ENCODE data around the gene CRYBA2. TPM values are rescaled to one million over a fixed set of nuclear protein-coding genes. Genes with fewer than 3 reads are reported as not detected.

Gene CRYBA2
- total RNA-seq, 1 experiment from 2014 or later = not detected

DNA sequence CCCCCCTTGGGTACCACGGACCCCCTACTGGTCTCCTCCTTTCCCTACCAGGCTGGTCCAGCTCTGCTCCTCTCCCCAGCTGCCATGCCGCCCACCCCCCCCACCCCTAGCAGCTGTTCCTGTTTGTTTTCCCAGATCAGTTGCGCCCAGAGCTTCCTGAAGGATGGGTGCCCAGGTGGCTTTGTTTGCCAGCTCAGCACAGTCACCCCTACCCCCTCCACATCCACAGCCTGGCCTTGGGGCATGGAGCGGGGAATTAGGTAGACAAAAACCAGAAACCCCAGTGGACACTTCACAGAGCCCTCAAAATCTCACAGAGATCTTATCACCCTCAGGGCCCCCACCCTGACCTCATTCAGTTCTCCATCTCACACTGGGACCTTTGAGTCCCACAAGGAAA is 3.7 kb upstream of the CRYBA2 start:
- Histone ChIP-seq H3K4me1 (replicated peaks; ENCODE audit: insufficient read depth) (peaks cover 9% of the 10 kb centered on the region; the same call in 1 of the 2 replicates), H2AFZ (no peak overlapping the region), H4K20me1 (ENCODE audit: insufficient read depth) (no peaks in the 10 kb centered on the region), H3F3A (ENCODE audit: insufficient read depth, low read depth) (0 out of 2 replicates have a peak, but pooled peaks cover 3% of the 10 kb centered on the region), H3K9me3 (ENCODE audit: insufficient read depth, low read depth) (no peaks in the 10 kb centered on the region), H3K36me3 (ENCODE audit: low read depth) (no peaks in the 10 kb centered on the region), H3K4me2 (no peak overlapping the region), H3K9me2 (ENCODE audit: insufficient read depth) (no peaks in the 10 kb centered on the region), H3K4me3 (no peak overlapping the region), H3K27me3 (ENCODE audit: insufficient read depth, low read depth) (peaks cover 29% of the 10 kb centered on the region; the same call in 1 of the 2 replicates), H3K79me2 (ENCODE audit: low read depth) (no peaks in the 10 kb centered on the region), H3K27ac (no peak overlapping the region)
- DNase-seq = no peak
- TF ChIP-seq EZH2 (IDR thresholded peaks at IDR 0.05; ENCODE audit: low read depth) = no peak
- TF ChIP-seq, protein P1, sequence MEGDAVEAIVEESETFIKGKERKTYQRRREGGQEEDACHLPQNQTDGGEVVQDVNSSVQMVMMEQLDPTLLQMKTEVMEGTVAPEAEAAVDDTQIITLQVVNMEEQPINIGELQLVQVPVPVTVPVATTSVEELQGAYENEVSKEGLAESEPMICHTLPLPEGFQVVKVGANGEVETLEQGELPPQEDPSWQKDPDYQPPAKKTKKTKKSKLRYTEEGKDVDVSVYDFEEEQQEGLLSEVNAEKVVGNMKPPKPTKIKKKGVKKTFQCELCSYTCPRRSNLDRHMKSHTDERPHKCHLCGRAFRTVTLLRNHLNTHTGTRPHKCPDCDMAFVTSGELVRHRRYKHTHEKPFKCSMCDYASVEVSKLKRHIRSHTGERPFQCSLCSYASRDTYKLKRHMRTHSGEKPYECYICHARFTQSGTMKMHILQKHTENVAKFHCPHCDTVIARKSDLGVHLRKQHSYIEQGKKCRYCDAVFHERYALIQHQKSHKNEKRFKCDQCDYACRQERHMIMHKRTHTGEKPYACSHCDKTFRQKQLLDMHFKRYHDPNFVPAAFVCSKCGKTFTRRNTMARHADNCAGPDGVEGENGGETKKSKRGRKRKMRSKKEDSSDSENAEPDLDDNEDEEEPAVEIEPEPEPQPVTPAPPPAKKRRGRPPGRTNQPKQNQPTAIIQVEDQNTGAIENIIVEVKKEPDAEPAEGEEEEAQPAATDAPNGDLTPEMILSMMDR (conservative IDR thresholded peaks at IDR 0.05) = no peak
- intact Hi-C loops (cut with micrococcal nuclease; ENCODE audit: unreplicated experiment) = loop anchor here (5.0 kb wide), 1 partner anchor 60 kb away; no protein-coding TSS in a partner anchor
- BruUV-seq (replicated peaks) = no TSS peak
- ChIA-PET CTCF (no interaction called here), POLR2A (ENCODE audit: unreplicated experiment) (no interaction called here)

DNA sequence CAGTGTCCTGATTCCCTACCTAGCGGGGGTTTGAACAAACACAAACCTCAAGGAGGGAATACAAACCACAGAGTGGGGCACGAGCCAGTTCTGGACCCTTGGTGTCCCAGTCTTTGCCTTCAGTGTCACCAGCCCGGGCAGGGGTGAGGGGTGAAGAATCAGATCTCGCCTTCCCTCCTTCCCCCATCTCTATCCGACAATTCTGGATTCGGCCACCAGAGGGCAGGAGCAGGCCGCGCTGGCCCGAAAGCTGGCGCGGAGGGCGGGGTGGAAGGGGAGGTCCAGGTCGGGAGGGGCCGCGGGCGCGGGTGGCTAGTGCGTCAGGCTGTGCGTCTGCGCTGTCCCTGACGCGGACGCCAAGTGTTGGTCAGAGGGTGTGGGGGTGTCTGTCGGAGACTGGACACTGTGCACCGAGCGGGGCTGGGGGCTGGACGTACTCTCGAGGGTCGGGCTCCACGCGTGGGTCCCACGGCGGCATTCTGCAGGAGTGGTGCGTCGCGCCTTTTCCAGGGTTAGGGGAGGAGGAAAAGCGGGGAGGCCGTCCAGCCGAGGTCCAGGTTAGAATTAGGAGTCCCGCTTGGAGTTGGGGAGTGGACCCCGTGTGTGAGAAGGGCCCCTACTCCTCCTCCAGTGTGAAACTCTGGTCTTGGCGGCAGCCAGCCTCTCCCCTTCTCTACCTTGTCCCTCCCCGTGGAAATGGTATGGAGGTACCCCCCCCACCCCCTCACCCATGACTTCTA is 2.9 kb upstream of the CRYBA2 start:
- ChIA-PET CTCF (interaction anchor here (0.6 to 1.2 kb wide), 2 partner anchors 159 to 196 kb away, joined by 4 to 7 read pairs; no protein-coding TSS in a partner anchor), POLR2A (ENCODE audit: unreplicated experiment) (interaction anchor here (0.7 kb wide), 1 partner anchor 368 kb away, joined by 7 read pairs; no protein-coding TSS in a partner anchor)
- no peaks in the 10 kb centered on the region for H3K79me2 ChIP-seq (ENCODE audit: low read depth)
- intact Hi-C loops (cut with micrococcal nuclease; ENCODE audit: unreplicated experiment) = loop anchor here (5.0 kb wide), 1 partner anchor 61 kb away; no protein-coding TSS in a partner anchor
- peaks cover 9% of the 10 kb centered on the region; the same call in 1 of the 2 replicates for H3K4me1 ChIP-seq (replicated peaks; ENCODE audit: insufficient read depth)
- H4K20me1 ChIP-seq (ENCODE audit: insufficient read depth) = no peaks in the 10 kb centered on the region
- 0 out of 2 replicates have a peak, but pooled peaks cover 3% of the 10 kb centered on the region for H3F3A ChIP-seq (ENCODE audit: insufficient read depth, low read depth)
- peak overlapping the region; percentile 66; the same call in 1 of the 2 replicates for H2AFZ ChIP-seq
- peak in 1 of 2 experiments; percentile 87 for DNase-seq
- H3K9me2 ChIP-seq (ENCODE audit: insufficient read depth) = no peaks in the 10 kb centered on the region
- H3K4me3 ChIP-seq = peak overlapping the region; percentile 55; the same call in 1 of the 2 replicates
- H3K27ac ChIP-seq = no peak overlapping the region
- H3K27me3 ChIP-seq (ENCODE audit: insufficient read depth, low read depth) = peaks cover 37% of the 10 kb centered on the region; the same call in 1 of the 2 replicates
- TF ChIP-seq, protein P1 (conservative IDR thresholded peaks at IDR 0.05) = peak; percentile 90
- no peak for TF ChIP-seq EZH2 (IDR thresholded peaks at IDR 0.05; ENCODE audit: low read depth)
- BruUV-seq (replicated peaks) = no TSS peak
- H3K9me3 ChIP-seq (ENCODE audit: insufficient read depth, low read depth) = no peaks in the 10 kb centered on the region
- peak overlapping the region; percentile 78 for H3K4me2 ChIP-seq
- no peaks in the 10 kb centered on the region for H3K36me3 ChIP-seq (ENCODE audit: low read depth)

DNA sequence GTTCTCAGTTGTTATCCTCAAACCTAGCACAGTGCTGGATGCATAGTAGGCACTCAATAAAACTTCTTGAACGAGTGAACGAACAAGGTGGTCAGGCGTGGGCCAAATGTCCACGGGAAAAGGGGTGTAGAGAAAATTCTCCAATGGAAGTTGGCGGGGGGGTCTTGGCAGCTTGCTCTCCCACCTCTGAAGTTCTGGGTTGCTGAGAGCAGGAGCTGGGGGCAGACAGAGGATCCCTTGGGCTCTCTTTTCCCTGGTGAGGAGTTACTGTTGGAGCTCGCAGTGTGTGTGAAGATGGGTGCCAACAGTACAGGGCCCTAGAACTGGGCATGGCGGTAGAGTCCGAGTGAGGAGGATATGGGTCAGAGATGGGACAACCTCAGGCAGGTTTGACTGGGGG is 2.3 kb upstream of the CRYBA2 start:
- intact Hi-C loops (cut with micrococcal nuclease; ENCODE audit: unreplicated experiment) = loop anchor here (5.0 kb wide), 1 partner anchor 62 kb away; no protein-coding TSS in a partner anchor
- BruUV-seq (replicated peaks) = no TSS peak
- H3K9me3 ChIP-seq (ENCODE audit: insufficient read depth, low read depth) = no peaks in the 10 kb centered on the region
- peaks cover 9% of the 10 kb centered on the region; the same call in 1 of the 2 replicates for H3K4me1 ChIP-seq (replicated peaks; ENCODE audit: insufficient read depth)
- no peak for DNase-seq
- ChIA-PET CTCF (interaction anchor here (0.6 to 1.2 kb wide), 3 partner anchors 15 to 197 kb away, joined by 3 to 7 read pairs (median 4); no protein-coding TSS in a partner anchor), POLR2A (ENCODE audit: unreplicated experiment) (interaction anchor here (0.7 kb wide), 1 partner anchor 368 kb away, joined by 7 read pairs; no protein-coding TSS in a partner anchor)
- H3F3A ChIP-seq (ENCODE audit: insufficient read depth, low read depth) = 0 out of 2 replicates have a peak, but pooled peaks cover under 1% of the 10 kb centered on the region
- H3K4me3 ChIP-seq = no peak overlapping the region
- no peak overlapping the region for H3K27ac ChIP-seq
- H3K79me2 ChIP-seq (ENCODE audit: low read depth) = no peaks in the 10 kb centered on the region
- TF ChIP-seq, protein P1 (conservative IDR thresholded peaks at IDR 0.05) = no peak
- no peak for TF ChIP-seq EZH2 (IDR thresholded peaks at IDR 0.05; ENCODE audit: low read depth)
- peak overlapping the region; percentile 78 for H3K4me2 ChIP-seq
- H3K27me3 ChIP-seq (ENCODE audit: insufficient read depth, low read depth) = peaks cover 42% of the 10 kb centered on the region; the same call in 1 of the 2 replicates
- H3K36me3 ChIP-seq (ENCODE audit: low read depth) = no peaks in the 10 kb centered on the region
- no peaks in the 10 kb centered on the region for H4K20me1 ChIP-seq (ENCODE audit: insufficient read depth)
- H3K9me2 ChIP-seq (ENCODE audit: insufficient read depth) = no peaks in the 10 kb centered on the region
- no peak overlapping the region for H2AFZ ChIP-seq
